Calu3 (cell line): ENCODE measurements around the gene TTC12. TPM values are rescaled to one million over a fixed set of nuclear protein-coding genes. Genes with fewer than 3 reads are reported as not detected.

Source experiments
- BruUV-seq: library from RNA; stranded (reverse); fragments of 400-500 nt; replicated peaks from 2 replicates; lab custom pipeline; 2021; lab: Mats Ljungman, UMichigan
- CTCF ChIA-PET: fragments of 300-600 bp; sonication (Branson Sonifier 250); formaldehyde crosslinking; loops from one replicate; lab custom pipeline; 2022; ENCODE audit warnings: antibody characterized with exemption; lab: Charles Lee
- DNase-seq: peaks from one replicate; pipeline ENCODE4 v3.0.0; 2022
- H3K27ac Mint-ChIP-seq: one replicate; pipeline ENCODE4 v1.8.0; 2022; ENCODE audit warnings: mixed read lengths; ENCODE audit not compliant: unreplicated experiment
- H3K27me3 Mint-ChIP-seq: one replicate; pipeline ENCODE4 v1.8.0; 2022; ENCODE audit warnings: mixed read lengths; ENCODE audit not compliant: unreplicated experiment
- H3K36me3 Mint-ChIP-seq: one replicate; pipeline ENCODE4 v1.8.0; 2022; ENCODE audit warnings: mild to moderate bottlenecking, moderate library complexity, mixed read lengths; ENCODE audit not compliant: insufficient read depth, unreplicated experiment
- H3K4me1 Mint-ChIP-seq: one replicate; pipeline ENCODE4 v1.8.0; 2022; ENCODE audit warnings: mild to moderate bottlenecking, low read depth, mixed read lengths; ENCODE audit not compliant: unreplicated experiment
- H3K4me3 Mint-ChIP-seq: one replicate; pipeline ENCODE4 v1.8.0; 2022; ENCODE audit warnings: mild to moderate bottlenecking, low read depth, moderate library complexity, mixed read lengths; ENCODE audit not compliant: unreplicated experiment
- H3K9me3 Mint-ChIP-seq: one replicate; pipeline ENCODE4 v1.8.0; 2022; ENCODE audit warnings: low read depth, mixed read lengths; ENCODE audit not compliant: unreplicated experiment
- intact Hi-C: fragments of 100-400 bp; cut with micrococcal nuclease; formaldehyde crosslinking; loops from one replicate; pipeline ENCODE4 v1.10.0; 2022; ENCODE audit not compliant: unreplicated experiment
- total RNA-seq: library from RNA; stranded (reverse); gene quantifications from 2 replicates; pipeline ENCODE4 v1.2.3, GENCODE V29; 2022
- TF ChIP-seq, protein P1 (sequence below): fragments of 200-600 bp; IDR thresholded peaks from one replicate; pipeline ENCODE4 v1.8.0; 2022; ENCODE audit warnings: antibody characterized with exemption; ENCODE audit not compliant: unreplicated experiment

TTC12 gene
- total RNA-seq, 1 experiment from 2014 or later = 15.0 TPM

DNA sequence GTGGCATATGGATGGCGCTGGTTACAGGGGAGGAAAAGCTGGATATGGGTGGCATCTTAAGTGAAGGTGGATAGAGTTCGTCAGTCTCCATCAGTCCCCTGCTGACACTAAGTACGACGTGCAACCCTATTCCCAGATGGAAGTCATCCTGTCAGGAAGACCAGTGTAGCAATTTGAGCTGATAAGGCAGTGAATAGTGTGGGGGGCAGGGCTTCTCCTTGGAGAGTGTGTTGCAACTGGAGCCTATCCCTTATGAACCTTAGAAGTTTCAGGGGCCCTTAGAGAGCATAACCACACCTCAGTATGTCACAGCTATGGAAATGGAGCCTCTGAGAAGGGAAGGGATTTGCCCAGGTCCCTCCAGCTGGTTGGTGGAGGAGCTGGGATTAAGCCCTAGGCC, 37.1 kb downstream of the TTC12 start:
- CTCF ChIA-PET = no interaction called here
- no peaks in the 10 kb centered on the region for H3K36me3 Mint-ChIP-seq

DNA sequence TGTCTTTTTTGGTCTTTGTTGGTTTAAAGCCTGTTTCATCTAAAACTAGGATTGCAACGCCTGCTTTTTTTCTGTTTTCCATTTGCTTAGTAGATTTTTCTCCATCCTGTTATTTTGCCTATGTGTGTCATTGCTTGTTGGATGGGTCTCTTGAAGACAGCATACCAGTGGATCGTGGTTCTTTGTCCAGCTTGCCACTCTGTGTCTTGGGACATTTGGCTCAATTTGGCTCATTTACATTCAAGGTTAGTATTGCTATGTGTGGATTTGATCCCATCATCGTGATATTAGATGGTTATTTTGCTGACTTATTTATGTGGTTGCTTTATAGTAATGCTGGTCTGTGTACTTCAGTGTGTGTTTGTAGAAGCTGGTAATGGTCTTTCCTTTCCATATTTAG, 41.8 kb downstream of the TTC12 start:
- Mint-ChIP-seq H3K9me3 (peaks cover 3% of the 10 kb centered on the region), H3K4me1 (no peaks in the 10 kb centered on the region), H3K27ac (no peak overlapping the region), H3K4me3 (no peak overlapping the region), H3K36me3 (no peaks in the 10 kb centered on the region), H3K27me3 (no peaks in the 10 kb centered on the region)
- CTCF ChIA-PET = no interaction called here
- BruUV-seq = no TSS peak
- no peak for DNase-seq
- TF ChIP-seq, protein P1, sequence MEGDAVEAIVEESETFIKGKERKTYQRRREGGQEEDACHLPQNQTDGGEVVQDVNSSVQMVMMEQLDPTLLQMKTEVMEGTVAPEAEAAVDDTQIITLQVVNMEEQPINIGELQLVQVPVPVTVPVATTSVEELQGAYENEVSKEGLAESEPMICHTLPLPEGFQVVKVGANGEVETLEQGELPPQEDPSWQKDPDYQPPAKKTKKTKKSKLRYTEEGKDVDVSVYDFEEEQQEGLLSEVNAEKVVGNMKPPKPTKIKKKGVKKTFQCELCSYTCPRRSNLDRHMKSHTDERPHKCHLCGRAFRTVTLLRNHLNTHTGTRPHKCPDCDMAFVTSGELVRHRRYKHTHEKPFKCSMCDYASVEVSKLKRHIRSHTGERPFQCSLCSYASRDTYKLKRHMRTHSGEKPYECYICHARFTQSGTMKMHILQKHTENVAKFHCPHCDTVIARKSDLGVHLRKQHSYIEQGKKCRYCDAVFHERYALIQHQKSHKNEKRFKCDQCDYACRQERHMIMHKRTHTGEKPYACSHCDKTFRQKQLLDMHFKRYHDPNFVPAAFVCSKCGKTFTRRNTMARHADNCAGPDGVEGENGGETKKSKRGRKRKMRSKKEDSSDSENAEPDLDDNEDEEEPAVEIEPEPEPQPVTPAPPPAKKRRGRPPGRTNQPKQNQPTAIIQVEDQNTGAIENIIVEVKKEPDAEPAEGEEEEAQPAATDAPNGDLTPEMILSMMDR = no peak
- intact Hi-C loops = no loop called here

More for the DNA sequence above, 37.1 kb downstream of the TTC12 start:
- Mint-ChIP-seq H3K4me3 (no peak overlapping the region), H3K27me3 (no peaks in the 10 kb centered on the region), H3K27ac (no peak overlapping the region), H3K9me3 (peaks cover 3% of the 10 kb centered on the region), H3K4me1 (no peaks in the 10 kb centered on the region)
- DNase-seq = no peak
- no TSS peak for BruUV-seq
- intact Hi-C loops = no loop called here
- TF ChIP-seq, protein P1 = no peak

DNA sequence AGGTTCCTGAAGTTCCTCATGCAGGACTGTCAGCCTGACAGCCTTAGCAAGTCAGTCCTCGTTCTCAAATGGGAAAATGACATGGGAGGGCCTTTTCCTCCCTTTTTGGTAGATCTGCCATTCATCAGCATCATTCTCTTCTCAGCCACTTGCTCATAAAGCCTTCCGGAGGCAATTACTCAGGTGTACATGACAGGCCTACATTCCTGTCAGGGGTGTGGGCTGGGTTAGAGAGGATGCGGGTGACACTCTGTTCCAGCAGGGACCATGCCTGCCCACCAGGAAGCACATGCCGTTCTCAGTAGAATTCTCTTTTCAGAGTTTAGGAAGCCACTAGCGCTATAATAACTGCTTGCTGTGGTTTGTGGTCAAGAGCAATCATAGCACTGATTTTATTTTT, 49.0 kb downstream of the TTC12 start:
- no peaks in the 10 kb centered on the region for H3K9me3 Mint-ChIP-seq
- BruUV-seq = no TSS peak
- no peak overlapping the region for H3K4me3 Mint-ChIP-seq
- H3K36me3 Mint-ChIP-seq = no peaks in the 10 kb centered on the region
- intact Hi-C loops = no loop called here
- CTCF ChIA-PET = no interaction called here
- no peaks in the 10 kb centered on the region for H3K4me1 Mint-ChIP-seq
- TF ChIP-seq, protein P1 = no peak
- H3K27ac Mint-ChIP-seq = no peak overlapping the region
- no peaks in the 10 kb centered on the region for H3K27me3 Mint-ChIP-seq
- no peak for DNase-seq

DNA sequence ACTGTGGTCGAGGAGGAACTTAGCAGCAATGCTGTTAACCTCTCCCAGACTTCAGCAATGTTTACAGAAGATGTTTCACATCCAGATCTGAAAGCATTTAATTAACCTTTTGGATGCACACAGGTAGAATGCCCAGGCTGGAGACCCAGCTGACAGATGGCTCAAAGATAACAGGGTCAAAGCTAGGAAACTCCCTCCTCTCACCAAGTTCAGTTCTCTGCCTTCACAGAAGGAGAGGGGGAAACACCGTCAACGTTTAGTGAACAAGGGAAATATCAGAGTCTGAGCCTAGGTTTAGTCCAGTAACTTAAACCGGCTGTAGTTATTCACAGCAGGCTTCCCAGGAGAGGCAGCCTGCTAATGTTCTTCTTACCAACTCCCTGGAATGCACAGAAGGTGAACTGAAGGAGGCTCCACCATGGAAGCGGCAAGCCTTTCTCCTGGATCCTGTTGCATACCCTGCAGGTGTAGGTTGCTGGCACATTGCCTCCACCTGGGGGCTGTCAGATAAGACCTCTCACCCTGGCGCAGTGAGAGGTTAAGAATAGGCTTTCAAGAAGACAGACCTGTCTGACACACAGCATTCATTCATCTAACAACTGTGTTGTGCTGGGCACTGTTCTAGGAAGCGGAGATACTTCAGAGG, 49.7 kb downstream of the TTC12 start:
- Mint-ChIP-seq H3K27ac (no peak overlapping the region), H3K27me3 (no peaks in the 10 kb centered on the region), H3K9me3 (no peaks in the 10 kb centered on the region), H3K4me1 (no peaks in the 10 kb centered on the region), H3K4me3 (no peak overlapping the region), H3K36me3 (no peaks in the 10 kb centered on the region)
- DNase-seq = no peak
- CTCF ChIA-PET = no interaction called here
- intact Hi-C loops = no loop called here
- TF ChIP-seq, protein P1 = no peak
- BruUV-seq = no TSS peak
